NCI-H146 (cell line): ENCODE results near the gene PTCRA.
"Not testable (repeated sequence)": the region's sequence is repeated elsewhere in the genome, so short reads cannot be mapped to it uniquely, and the experiment has no call there.

Experiments
- DNase-seq: peaks from one replicate; lab custom pipeline; 2025; lab: John Stamatoyannopoulos, UW

The PTCRA gene, protein sequence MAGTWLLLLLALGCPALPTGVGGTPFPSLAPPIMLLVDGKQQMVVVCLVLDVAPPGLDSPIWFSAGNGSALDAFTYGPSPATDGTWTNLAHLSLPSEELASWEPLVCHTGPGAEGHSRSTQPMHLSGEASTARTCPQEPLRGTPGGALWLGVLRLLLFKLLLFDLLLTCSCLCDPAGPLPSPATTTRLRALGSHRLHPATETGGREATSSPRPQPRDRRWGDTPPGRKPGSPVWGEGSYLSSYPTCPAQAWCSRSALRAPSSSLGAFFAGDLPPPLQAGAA

DNA sequence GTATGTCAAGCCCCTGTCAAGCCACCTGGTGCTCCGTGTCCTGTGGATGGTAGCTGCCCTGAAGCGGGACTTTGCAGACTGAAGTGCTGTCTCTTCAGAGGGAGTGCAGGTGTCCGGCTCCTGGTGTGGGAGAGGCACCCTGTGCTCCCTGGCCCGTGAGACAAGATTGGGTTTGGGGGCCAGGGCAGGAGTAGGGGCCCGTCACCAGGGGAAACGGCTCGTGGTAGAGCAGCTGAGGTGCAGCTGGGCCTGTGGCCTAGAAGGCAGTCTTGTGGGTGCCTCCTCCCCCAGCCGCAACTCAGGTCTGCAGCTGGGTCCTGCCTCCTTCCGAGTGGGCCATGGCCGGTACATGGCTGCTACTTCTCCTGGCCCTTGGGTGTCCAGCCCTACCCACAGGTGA is at the start of gene PTCRA:
Gene PTCRA, plus strand, starts transcription at position 322 of the 400 bp plus-strand sequence. Its CDS starts 17 bp downstream, at position 339.
- no peak for DNase-seq

GRCh38 chr6:42870145-42870936 is 45.5 kb upstream of the PTCRA start:
- DNase-seq, result no peak

- no peak for DNase-seq
Observed at GRCh38 chr6:42871711-42872110, 44.1 kb upstream of the PTCRA start.

- DNase-seq, result no peak
Observed at GRCh38 chr6:42873313-42873712, 42.5 kb upstream of the PTCRA start.

- no peak for DNase-seq
Observed at GRCh38 chr6:42877695-42878094, 38.2 kb upstream of the PTCRA start.

- DNase-seq, result peak; percentile 95
Observed at GRCh38 chr6:42879372-42880239, 36.2 kb upstream of the PTCRA start, which contains the start of gene RPL7L1. Gene RPL7L1, plus strand, starts transcription at chr6:42879616. Its CDS starts 295 bp downstream, at chr6:42879911.

DNA sequence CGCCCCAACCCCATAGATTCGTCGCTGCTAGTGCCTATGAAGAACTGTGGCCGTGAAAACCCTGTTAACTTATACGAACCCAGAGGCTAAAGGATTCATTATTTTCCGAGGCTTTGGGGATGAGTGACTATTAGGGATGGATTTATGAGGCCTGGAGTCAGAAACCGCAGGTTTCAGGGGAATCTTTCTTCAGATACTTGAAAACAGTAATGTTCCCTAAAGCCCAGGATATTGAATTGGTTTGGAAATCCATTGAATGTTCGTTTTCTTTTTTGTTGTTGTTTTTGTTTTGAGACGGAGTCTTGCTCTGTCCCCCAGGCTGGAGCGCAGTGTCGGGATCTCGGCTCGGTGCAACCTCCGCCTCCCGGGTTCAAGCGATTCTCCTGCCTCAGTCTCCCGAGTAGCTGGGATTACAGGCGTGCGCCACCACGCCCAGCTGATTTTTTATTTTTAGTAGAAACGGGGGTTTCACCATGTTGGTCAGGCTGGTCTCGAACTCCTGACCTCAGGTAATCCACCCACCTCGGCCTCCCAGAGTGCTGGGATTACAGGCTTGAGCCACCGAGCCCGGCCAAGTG is 35.5 kb upstream of the PTCRA start:
- not testable (repeated sequence) for DNase-seq

GRCh38 chr6:42880871-42881270 is 35.0 kb upstream of the PTCRA start:
- DNase-seq, result not testable (repeated sequence)

GRCh38 chr6:42885702-42886101 is 30.2 kb upstream of the PTCRA start:
- DNase-seq, result no peak

DNA sequence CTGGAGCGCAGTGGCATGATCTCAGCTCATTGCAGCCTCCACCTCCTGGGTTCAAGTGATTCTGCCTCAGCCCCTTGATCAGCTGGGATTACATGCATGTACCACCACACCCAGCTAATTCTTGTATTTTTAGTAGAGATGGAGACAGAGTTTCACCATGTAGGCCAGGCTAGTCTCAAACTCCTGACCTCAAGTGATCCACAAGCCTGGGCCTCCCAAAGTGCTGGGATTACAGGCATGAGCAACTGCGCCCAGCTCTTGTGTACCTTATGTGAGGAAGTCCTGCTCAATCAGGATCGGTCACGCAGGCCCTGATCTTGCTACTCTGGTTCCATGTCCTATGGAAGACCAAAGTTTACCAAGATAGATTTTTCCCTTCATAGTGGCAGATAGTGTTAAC is 27.7 kb upstream of the PTCRA start:
- not testable (repeated sequence) for DNase-seq

- DNase-seq, result no peak
Observed at GRCh38 chr6:42889815-42890214, 26.0 kb upstream of the PTCRA start.

GRCh38 chr6:42890311-42891198 is 25.3 kb upstream of the PTCRA start:
- DNase-seq, result peak; percentile 99

- DNase-seq, result no peak
Observed at GRCh38 chr6:42891199-42891722, 24.6 kb upstream of the PTCRA start.

- DNase-seq, result not testable (repeated sequence)
Observed at GRCh38 chr6:42894041-42894828, 21.6 kb upstream of the PTCRA start.

DNA sequence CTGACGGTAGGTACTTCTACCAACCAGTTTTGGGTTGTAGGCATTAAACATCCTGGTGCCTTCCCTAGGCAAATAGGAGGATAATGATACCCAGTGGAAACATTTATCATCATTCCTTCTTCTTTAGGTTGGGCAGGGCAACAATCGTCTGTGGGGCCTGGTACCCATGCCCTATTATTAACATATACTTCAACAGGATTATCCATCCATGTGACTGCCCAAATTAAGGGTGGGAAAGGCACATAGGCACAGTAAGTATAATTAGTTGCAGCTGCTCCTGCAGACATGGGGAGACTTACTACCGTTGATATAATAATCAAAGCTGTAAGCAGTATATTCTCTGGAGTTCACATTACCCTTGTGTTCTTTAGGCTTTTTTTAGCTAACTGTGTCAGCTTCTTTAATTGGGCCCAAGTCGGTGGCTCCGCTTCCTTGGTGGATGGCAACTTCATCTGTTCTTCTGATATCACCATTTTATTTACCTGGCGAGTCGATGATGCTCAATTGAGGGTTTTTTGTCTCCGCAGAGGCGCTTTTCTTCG is 19.6 kb upstream of the PTCRA start:
- DNase-seq, result no peak

GRCh38 chr6:42898891-42899361 is 16.9 kb upstream of the PTCRA start:
- DNase-seq, result peak; percentile 82

- DNase-seq, result peak; percentile 77
Observed at GRCh38 chr6:42899871-42900270, 16.0 kb upstream of the PTCRA start.

DNA sequence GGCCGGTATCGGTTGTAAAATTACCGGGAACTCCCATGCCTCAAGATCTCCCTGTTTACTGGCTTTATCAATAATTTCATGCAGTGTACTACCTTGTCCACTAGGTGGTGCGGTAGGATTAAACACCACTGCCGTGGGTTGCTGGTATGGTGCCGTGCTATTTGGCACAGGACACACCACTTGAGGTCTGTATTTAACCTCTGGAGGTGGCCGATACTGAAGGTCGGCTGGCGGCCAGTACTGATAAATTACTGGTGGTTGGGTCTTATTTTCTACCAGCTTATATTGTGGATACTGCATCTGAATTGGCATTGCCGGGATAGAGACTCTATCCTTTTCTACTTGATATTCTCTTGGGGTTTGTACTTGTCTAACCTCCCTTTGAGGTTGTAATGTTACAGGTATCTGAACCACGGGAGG is 14.3 kb upstream of the PTCRA start:
- peak; percentile 93 for DNase-seq
